H1 (cell line): Measurements from ENCODE around the gene TNFRSF18.

Experiments
- CEBPB ChIP-seq: IDR thresholded peaks from 2 replicates; pipeline ENCODE4 v1.6.1; 2012; ENCODE audit warnings: low read depth, low read length
- CTCF ChIP-seq, 3 experiments: IDR thresholded peaks; 1 replicate in 2 of 3; 2 replicates in 1 of 3; pipeline versions ENCODE4 v1.5.1 to v1.6.1; 2011; ENCODE audit warnings: low read length in 3 of 3, mild to moderate bottlenecking in 3 of 3, inconsistent platforms in 2 of 3, low read depth in 1 of 3, moderate library complexity in 1 of 3; ENCODE audit not compliant: insufficient read depth in 1 of 3; ENCODE audit errors: control extremely low read depth in 1 of 3
- EP300 ChIP-seq, 2 experiments: IDR thresholded peaks; 1 replicate in 1 of 2; 2 replicates in 1 of 2; pipeline ENCODE4 v1.6.1; 2011 to 2012; ENCODE audit warnings: low read depth in 2 of 2, low read length in 2 of 2, mild to moderate bottlenecking in 2 of 2, borderline replicate concordance in 1 of 2, inconsistent platforms in 1 of 2, moderate library complexity in 1 of 2
- EZH2 ChIP-seq: fragments of 200-600 bp; sonication (generic); IDR thresholded peaks from 2 replicates; pipeline ENCODE4 v1.7.1; 2012; ENCODE audit warnings: low read depth, mild to moderate bottlenecking, moderate library complexity, low read length, inconsistent platforms; ENCODE audit not compliant: severe bottlenecking
- GABPA ChIP-seq: IDR thresholded peaks from 2 replicates; pipeline ENCODE4 v1.6.1; 2011; ENCODE audit warnings: mild to moderate bottlenecking, low read length, moderate library complexity, borderline replicate concordance; ENCODE audit not compliant: insufficient read depth
- MAFK ChIP-seq: IDR thresholded peaks from 2 replicates; pipeline ENCODE4 v1.6.1; 2012; ENCODE audit warnings: low read depth, mild to moderate bottlenecking, improper control_type of control experiment, low read length
- POLR2A ChIP-seq, 2 experiments: IDR thresholded peaks; 1 replicate in 1 of 2; 2 replicates in 1 of 2; pipeline ENCODE4 v1.6.1; 2011; ENCODE audit warnings: low read depth in 2 of 2, low read length in 2 of 2, mild to moderate bottlenecking in 2 of 2; ENCODE audit errors: control extremely low read depth in 1 of 2
- POLR2AphosphoS5 ChIP-seq: IDR thresholded peaks from 2 replicates; pipeline ENCODE4 v1.6.1; 2011; ENCODE audit warnings: low read depth, low read length
- POU5F1 ChIP-seq: IDR thresholded peaks from 2 replicates; pipeline ENCODE4 v1.6.1; 2011; ENCODE audit warnings: low read depth, mild to moderate bottlenecking, low read length, moderate library complexity
- RAD21 ChIP-seq, 2 experiments: IDR thresholded peaks in 1 of 2; conservative IDR thresholded peaks in 1 of 2; 2 replicates each; pipeline ENCODE4 v1.6.1; 2011; ENCODE audit warnings: low read depth in 2 of 2, low read length in 2 of 2, improper control_type of control experiment in 1 of 2, inconsistent platforms in 1 of 2, mild to moderate bottlenecking in 1 of 2, moderate library complexity in 1 of 2
- YY1 ChIP-seq: IDR thresholded peaks from 2 replicates; pipeline ENCODE4 v1.6.1; 2011; ENCODE audit warnings: low read depth, mild to moderate bottlenecking, low read length
- TF ChIP-seq, protein P1 (sequence below): IDR thresholded peaks from 2 replicates; pipeline ENCODE4 v1.6.1; 2011; ENCODE audit warnings: low read depth, mild to moderate bottlenecking, low read length; ENCODE audit not compliant: insufficient read depth

- TF ChIP-seq CTCF (IDR thresholded peaks at IDR 0.05; ENCODE audit: control extremely low read depth in 1 of 3, insufficient read depth in 1 of 3, low read depth in 1 of 3, low read length in 3 of 3) = no peak
- no peak for TF ChIP-seq POLR2A (IDR thresholded peaks at IDR 0.05; ENCODE audit: control extremely low read depth in 1 of 2, low read depth in 2 of 2, low read length in 2 of 2)
- TF ChIP-seq POU5F1 = no peak
- no peak for TF ChIP-seq EP300 (IDR thresholded peaks at IDR 0.05; ENCODE audit: borderline replicate concordance in 1 of 2, low read depth in 2 of 2, low read length in 2 of 2)
- TF ChIP-seq MAFK = no peak
- TF ChIP-seq CEBPB = no peak
- no peak for TF ChIP-seq GABPA
- TF ChIP-seq, protein P1, sequence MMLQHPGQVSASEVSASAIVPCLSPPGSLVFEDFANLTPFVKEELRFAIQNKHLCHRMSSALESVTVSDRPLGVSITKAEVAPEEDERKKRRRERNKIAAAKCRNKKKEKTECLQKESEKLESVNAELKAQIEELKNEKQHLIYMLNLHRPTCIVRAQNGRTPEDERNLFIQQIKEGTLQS = no peak
- TF ChIP-seq YY1 = no peak
- no peak for TF ChIP-seq POLR2AphosphoS5
- TF ChIP-seq EZH2 = no peak
- no peak for TF ChIP-seq RAD21 (IDR thresholded peaks at IDR 0.05 in 1 of 2, conservative IDR thresholded peaks at IDR 0.05 in 1 of 2; ENCODE audit: low read depth in 2 of 2, low read length in 2 of 2)
These were observed 39.6 kb upstream of the TNFRSF18 start for GRCh38 chr1:1245817-1246576.
